SKM-1 treated with dmso at 0.1 percent for 144 hours (cell line): ENCODE data around the gene CCDC78.
A peak's percentile ranks its signal among the peaks of the same experiment; 100 is the strongest.
"Not testable (repeated sequence)": the region's sequence is repeated elsewhere in the genome, so short reads cannot be mapped to it uniquely, and the experiment has no call there.

Experiments
- DNase-seq: peaks from one replicate; lab custom pipeline; 2025; ENCODE audit not compliant: unreplicated experiment; lab: John Stamatoyannopoulos, UW

CCDC78 gene

DNA sequence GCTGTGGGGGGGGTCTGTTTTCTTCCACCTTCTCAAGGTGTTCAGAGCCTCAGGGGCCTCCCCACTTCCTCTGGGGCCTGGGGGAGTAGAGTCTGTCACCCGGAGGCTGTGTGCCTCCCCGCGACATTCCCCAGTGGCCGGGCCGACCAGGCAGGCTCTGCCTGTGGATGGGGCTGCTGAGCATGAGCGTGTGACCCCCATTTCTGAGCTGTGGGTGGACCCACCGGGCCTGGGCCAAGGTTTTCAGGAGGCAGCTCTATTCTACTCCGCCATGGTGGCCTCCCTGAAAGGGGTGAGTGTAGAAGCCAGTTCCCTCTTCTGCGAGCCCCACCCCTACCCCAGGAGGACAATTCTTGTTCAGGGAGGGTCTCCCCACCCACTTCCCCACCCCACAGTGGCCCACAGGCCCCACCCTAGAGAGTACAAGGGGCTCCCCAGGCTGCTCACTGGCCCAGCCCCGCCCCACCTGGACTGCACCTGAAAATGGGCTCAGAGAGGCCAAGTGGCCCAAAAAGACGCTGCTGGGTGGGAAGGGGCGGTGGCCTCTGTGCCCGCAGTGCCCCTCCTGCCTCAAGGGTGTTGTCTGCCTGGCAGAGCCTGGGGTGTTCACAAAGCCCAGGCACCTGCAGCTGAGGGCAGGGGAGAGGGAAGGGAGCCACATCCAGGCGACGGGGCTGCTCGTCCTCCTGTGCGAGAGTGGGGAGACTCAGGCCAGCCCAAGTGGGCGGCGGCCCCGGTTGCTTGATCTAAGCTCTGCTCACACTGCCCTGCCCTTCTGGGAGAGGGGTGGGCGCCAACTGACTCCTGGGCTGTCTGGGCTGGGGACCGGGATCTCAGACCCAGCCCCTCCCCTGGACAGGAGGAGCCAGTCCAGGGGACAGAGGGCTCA lies 35.6 kb upstream of the CCDC78 start:
- DNase-seq, result no peak

DNA sequence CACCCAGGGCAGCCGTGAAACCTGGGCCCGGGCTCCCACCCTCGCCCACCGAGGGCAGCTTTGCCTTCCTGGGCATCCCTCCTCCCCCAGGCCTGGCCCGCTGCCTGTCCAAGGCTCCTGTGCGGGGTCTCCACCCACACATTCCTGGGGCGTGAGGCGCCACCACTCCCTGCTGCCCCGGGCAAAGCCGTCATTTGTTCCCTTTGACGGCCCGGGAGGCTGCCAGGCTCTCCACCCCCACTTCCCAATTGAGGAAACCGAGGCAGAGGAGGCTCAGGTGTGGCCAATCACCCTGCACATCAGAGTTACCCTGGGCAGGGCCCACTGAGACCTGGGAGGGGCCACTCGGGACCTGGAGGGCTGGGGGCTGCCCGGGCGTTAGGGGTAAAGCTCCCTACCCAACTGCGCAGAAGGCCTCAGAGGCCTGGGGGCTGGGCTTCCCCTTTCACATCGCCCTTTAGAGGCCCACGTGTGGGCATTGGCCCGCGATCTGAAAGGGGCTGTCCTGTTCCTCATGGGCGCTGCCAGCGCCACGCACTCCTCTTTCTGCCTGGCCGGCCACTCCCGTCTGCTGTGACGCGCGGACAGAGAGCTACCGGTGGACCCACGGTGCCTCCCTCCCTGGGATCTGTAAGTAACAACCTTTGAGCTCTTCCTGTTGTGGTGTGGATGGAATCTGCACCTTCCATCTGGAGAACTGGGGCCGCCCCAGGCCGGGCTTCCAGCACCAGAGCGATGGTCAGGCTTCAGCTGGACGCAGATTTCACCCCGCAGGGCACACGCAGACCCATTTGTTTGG lies 34.5 kb upstream of the CCDC78 start, which contains the start of gene MSLN:
MSLN (plus strand) TSS at position 190 of the 799 bp plus-strand sequence. CDS start 1,947 bp downstream, outside the sequence.
- no peak for DNase-seq

DNA sequence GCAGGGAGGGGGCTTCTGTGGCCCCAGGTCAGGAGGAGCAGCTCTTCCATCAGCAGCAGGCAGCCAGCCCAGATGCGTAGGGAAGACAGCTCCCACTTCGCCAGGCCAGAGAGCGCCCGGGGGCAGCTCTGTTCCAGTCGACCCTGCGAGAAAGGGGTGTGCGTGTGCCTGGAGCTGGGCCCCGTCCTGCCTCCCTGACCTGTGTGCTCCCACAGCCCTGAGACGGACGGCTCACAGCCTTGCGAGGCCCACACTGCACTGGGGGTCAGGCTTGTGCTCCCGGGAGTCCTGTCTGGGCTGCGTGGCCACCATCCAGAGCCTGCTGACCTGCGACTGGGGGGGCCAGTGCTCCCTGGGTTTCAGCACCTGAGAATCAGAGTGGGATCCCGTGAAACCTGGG lies 33.8 kb upstream of the CCDC78 start:
- DNase-seq, result no peak

DNA sequence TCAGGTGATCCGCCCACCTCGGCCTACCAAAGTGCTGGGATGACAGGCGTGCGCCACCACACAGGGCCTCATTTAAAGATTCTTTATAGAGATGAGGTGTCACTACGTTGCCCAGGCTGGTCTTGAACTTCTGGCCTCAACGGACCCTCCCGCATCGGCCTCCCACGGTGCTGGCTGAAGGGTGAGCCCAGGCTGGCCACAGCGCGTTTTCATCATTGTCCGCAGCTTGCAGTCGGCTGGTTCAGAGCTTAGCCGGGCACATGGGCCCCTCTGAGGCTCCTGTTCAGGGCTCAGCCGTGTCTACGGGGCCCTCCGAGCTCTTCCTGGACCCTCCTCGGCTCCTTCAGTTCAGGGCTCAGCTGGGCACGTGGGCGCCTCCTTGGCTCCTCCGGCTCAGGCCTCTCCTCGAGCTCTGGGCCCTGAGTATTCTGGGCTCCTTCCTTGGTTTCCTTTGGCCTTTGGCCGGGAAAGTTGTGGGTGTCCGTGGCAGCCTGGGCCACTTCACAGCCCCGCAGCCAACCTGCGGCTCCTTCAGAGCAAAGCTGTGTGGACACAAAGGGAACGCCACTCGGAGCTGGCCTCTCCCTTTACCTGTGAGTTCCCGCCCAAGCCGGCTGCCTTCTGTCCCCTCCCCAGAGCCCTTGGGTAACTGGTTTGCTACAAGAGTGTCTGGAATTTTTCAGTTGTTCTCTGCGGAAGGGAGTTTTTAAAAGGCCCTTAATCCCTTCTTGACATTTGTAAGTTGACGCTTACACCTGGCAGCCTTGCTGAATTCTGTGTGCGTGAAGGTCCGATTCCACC lies 33.1 kb upstream of the CCDC78 start:
- DNase-seq, result no peak

DNA sequence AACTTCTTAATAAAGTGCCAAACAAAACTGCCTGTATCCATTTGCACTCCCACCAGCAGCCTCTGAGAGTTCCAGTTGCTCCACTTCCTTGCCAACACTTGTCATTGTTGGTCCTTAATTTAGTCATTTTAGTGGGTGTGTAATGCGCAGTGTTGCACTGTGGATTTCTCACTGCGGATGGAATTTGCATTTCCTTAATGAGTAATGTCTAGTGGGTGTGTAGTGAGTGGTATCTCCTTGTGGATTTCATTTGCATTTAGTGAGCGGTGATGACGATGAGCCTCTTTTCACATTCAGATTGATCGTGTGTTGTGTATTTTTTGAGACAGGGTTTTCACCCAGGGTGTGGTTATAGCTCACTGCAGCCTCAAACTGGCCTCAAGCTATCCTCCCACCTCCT lies 30.2 kb upstream of the CCDC78 start:
- DNase-seq, result no peak

DNA sequence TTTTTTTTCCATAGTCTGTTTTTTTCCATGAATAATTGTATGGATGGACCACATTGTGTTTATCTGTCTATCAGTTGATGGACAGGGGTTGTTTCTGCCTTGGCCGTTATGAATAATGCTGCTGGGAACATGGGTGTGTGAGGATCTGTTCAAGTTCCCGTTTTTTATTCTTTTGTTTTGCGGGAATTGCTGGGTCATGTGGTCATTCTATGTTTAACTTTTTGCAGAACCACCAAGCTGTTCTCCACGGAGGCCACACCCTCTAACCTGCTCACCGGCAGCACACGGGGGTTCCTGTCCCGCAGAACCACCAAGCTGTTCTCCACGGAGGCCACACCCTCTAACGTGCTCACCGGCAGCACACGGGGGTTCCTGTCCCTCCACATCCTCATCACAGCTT lies 28.4 kb upstream of the CCDC78 start:
- DNase-seq, result peak; percentile 66

DNA sequence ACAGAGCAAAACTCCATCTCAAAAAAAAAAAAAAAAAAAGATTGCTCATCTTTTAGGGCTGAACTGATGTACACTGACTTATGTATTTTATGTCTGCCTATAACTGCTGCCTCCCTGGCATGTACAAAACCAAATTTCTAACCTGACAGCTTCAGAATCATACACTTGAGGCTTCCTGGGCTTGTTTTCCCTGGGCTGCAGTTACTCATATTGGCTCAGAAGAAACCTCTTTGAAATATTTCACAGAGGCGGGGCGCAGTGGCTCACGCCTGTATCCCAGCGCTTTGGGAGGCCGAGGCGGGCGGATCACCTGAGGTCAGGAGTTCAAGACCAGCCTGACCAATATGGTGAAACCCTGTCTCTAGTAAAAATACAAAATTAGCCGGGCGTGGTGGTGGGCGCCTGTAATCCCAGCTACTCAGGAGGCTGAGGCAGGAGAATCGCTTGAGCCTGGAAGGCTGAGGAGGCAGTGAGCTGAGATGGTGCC lies 27.9 kb upstream of the CCDC78 start:
- not testable (repeated sequence) for DNase-seq

DNA sequence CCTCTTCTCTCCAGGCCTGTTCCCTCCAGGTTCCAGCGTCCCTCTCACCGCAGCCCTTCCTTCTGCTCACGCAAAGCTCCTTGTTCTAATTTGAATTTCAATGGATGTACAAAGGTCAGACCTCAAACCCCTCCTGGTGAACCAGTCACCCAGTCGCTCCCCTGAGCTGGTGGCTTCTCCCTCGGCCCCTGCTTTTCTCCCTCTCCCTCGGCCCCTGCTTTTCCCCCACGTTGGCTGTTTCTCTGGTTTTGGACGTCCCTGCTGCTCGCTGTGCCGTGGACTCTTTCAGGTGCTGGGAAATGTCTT lies 25.7 kb upstream of the CCDC78 start:
- DNase-seq, result no peak

DNA sequence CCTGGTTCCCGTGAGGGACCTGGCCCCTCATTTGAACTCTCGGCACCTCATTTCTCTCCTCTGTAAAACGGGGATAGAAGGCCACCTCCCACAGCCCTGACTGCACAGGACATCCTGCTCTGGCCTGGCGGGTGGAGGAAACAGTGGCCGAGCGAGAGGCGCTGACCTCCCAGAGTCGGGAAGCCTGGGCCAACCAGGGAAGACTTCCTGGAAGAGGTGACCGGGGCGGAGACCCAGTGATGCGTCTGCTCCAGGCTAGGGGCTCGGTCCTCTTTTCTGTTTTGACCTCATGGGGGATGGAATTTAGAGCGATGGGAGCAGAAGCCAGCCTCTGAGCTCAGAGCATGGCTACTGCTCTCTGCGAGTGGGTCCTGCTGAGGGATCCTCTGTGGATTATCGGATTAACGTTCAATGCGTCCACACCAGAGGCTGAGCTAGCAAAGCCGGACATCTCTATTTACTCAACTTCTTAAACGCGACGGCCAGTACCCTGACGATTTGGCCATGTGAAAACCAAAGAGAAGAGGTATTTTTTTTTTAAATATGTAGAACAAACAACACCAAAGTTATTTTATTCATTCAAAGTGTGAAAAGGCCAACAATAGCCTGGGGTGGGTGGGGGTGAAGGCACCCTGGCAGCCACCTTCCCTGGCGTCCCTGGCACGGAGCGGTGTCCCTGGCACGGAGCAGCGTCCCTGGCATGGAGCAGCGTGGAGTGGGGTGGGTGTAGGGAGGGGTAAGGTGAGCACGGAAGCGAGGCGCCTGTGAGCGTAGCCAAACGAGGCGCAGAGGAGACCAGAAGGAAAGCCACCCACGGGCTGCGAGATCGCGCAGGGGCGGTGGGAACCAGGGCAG lies 25.1 kb upstream of the CCDC78 start:
- no peak for DNase-seq

DNA sequence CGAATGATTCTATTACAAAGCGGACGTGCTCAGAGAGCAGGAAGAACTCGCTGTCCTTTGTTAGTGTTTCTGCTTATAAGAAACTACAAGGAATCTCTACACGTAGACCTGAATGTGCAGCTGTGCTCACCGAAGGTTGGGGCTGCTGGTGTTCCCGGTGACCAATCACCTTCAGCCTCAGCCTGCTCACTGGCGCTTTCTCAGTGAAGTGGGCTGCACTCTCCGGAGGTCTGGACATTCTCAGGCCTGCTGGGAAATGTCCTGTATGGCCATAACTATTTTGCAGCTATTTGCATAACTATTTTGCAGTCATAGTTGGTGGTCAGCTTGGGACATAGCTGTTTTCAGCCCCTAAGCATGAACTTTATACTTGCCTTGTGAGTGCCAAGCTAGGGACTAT lies 24.2 kb upstream of the CCDC78 start:
- no peak for DNase-seq

DNA sequence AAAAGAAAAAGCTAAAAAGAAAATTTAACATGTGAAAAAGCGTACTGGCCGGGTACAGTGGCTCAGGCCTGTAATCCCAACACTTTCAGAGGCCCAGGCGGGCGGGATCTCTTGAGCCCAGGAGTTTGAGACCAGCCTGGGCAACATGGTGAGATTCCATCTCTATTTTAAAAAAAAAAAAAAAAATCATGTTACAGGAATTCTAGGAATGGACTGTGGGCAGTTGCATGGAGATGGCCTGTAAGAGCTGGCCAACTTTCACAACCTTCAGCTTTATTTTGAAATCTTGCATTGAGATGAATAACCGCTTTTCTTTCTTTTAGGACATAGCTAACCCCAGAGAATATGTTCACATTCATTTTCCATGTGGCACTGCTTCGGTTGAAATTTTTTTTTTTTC lies 22.8 kb upstream of the CCDC78 start:
- DNase-seq, result no peak

DNA sequence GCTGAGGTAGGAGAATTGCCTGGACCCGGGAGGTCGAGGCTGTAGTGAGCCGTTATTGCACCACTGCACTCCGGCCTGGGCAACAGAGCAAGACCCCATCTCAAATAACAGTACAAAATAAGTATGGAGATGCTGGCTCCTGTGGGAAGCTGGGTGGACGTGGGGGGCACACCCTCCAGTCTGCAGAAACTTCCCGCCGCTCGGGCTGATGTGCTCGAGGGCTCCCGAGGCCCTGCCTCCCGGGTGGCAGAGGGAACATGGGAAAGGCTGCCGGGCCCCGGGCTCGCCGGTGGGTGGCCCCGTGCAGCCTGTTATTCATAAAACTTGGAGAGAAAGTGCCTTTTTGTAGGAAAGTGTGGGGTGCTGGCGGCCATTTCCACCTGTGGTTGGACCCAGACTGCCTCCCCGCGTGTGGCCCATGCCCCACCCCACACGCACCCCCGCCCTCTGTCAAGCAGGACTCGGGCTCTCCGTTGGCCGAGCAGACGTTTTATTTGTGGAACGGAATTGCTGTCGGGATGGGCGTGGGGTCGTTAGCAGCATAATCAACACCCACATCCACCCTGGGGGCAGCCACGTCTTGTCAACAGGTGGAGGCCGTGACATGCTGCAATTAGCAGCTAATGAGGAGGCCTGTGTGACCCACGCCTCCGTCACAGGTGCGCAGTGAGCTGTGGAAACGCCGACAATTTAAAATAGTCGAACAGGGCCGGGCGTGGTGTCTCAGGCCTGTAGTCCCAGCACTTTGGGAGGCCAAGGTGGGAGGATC lies 21.9 kb upstream of the CCDC78 start:
- no peak for DNase-seq

DNA sequence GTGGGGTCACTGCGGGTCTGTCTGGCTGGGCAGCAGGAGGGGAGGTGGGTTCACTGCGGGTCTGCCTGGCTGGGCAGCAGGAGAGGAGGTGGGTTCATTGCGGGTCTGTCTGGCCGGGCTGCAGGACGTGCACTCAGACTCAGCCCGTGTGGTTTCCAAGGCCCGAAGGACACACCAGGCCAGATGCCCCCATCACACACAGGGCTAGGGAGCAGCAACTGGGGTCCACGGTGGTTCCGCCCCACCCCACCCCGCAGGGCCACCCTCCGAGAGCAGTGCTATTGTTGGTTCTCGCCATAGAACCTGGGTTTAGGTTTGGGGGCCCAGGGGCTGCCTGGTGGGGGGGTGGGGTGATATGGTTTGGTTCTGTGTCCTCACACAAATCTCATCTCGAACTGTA lies 20.4 kb upstream of the CCDC78 start:
- DNase-seq, result no peak

DNA sequence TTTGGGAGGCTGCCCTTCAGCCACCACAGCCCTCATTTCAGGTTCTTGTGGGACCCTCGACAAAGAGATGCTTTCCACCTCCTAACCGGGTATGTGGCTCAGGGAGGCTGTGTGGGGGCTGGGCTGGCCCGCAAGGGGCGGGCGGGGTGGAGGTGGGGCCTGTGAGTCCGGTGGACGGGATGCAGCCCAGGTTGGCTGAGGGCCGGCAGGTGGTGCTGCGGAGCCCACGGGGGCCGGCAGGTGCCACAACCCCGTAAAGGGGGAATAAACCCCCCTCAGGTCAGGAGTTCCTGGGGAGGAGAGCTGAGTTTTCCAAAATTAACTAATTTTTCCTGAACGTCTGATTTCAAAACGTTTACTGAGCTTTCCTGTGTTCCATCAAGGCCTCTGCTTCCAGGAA lies 19.5 kb upstream of the CCDC78 start:
- DNase-seq, result no peak

DNA sequence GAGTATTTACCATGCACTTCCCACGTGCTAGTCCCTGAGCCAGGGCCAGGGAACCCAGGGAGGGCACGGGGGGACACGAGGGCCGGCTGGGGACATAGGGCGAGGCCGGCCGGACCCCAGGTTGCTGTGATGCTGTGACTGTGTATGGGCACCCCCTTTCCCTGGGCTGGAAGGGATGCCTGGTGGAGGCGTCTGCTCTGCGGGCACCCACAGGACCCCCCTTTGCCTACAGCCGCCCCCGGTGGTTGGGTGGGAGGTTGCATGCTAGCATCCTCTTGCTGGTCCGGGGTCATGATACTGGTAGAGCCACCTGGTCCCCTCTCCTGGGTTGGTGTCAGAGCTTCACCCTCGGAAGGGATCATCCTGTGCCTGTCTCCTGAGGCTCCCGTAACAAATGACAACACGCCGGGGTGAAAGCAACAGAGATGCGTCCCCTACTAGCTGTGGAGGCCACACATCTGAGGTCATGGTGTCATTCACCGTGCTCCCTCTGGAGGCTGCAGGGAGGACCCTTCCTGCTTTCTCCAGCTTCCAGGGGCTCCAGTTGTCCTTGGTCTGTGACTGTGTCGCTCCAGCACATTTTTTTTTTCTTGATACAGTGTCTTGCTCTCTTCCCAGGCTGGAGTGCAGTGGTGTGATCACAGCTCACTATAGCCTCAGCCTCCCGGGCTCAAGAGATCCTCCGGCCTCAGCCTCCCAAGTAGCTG lies 17.7 kb upstream of the CCDC78 start:
- DNase-seq, result no peak

DNA sequence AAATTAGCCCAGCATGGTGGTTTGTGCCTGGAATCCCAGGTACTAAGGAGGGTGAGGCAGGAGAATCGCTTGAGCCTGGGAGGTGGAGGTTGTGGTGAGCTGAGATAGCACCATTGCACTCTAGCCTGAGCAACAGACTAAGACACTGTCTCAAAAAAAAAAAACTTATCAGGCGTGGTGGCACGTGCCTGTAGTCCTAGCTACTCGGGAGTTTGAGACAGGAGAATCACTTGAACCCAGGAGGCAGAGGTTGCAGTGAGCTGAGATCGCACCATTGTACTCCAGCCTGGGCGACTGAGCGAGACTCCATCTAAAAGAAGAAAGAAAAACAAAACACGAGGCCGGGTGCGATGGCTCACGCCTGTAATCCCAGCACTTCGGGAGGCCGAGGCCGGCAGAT lies 16.7 kb upstream of the CCDC78 start:
- DNase-seq, result not testable (repeated sequence)

DNA sequence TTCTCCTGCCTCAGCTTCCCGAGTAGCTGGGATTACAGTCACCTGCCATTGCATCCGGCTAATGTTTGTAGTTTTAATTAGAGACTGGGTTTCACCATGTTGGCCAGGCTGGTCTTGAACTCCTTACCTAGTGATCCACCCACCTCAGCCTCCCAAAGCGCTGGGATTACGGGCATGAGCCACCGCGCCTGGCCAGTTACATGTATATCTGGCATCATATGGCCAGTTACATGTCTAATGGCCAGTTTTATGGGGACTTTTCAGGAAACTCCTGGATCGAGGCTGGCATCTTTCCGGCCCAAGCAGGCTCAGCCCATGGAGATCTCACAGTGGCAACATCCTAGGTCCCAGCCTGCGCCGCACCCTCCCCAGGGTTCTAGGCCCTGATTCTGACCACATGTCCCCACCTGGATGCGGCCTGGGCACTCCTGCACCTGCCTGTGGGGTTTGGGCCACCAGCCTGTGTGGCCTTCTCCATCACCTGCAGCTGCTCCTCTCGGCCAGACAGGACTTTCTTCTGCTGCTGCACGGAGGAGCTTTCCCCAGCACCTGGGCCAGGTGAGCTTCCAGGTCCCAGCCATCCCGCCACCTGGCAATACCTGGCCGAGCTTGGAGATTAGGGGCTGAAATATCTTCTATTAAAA lies 15.9 kb upstream of the CCDC78 start:
- no peak for DNase-seq

DNA sequence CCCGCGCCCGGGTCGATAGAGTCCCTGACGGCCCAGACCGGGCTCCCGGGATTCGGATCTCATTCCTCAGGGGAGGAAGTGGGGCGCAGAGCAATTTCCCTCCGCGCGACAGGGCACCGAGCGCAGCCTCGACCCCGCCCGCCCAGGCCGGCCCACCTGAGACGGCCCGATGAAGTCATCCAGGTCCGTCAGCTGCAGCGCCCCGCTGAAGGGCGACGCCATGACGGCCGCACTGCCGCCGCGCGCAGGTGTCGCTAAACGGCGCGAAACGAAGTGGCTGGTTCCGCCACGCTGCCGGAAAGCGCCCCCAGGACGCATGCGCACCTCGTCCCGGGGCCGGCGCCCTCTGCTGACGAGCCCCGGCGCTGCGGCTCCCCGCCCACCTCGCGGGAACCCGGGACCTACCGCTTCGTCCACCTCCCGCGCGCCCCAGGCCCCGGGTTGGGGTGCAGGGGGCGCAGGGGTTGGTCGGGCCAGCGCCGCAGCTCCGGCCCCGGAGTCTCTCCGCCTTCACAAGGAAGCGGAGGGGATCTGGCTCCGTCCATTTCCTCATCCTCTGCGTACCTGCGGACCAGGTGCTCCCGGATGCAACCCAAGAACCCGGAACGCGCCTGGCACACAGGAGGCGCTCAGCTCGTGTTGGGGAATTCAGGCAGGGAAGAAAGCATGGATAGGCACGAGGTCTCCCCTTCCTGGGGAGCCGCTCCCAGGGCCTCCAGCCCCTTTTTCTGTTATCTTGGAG lies 14.7 kb upstream of the CCDC78 start, which contains the start of gene CIAO3:
CIAO3 (minus strand) TSS at position 234 of the 742 bp plus-strand sequence; CDS start at position 222, 12 bp downstream.
- peak; percentile 55 for DNase-seq
